Right atrium auricular region (tissue), 2 donors: Measurements from ENCODE around the gene UNC5C. TPM values are rescaled to one million over a fixed set of nuclear protein-coding genes. Genes with fewer than 3 reads are reported as not detected.
"Not testable (repeated sequence)": the region's sequence is repeated elsewhere in the genome, so short reads cannot be mapped to it uniquely, and the experiment has no call there.

Experiments used
- DNase-seq: peaks from one replicate; pipeline ENCODE4 v3.0.0-alpha.2; 2019; ENCODE audit warnings: low spot score
- H3K27ac ChIP-seq, 2 donors: fragments of 200-600 bp; sonication (generic); 1 replicate in 1 of 2; 2 replicates in 1 of 2; pipeline ENCODE4 v1.5.1; 2016 to 2019
- H3K27me3 ChIP-seq, 2 donors: fragments of 200-600 bp; sonication (generic); one replicate each; pipeline versions ENCODE4 v1.5.1 to v1.6.0; 2017 to 2019
- H3K36me3 ChIP-seq: fragments of 200-600 bp; sonication (generic); one replicate; pipeline ENCODE4 v1.5.1; 2016
- H3K4me1 ChIP-seq, 2 donors: fragments of 200-600 bp; sonication (generic); one replicate each; pipeline versions ENCODE4 v1.5.1 to v1.6.0; 2017 to 2019
- H3K4me3 ChIP-seq, 2 donors: fragments of 200-600 bp; sonication (generic); 1 replicate in 1 of 2; 2 replicates in 1 of 2; pipeline ENCODE4 v1.5.1; 2017 to 2019; ENCODE audit warnings: mild to moderate bottlenecking in 1 of 2, moderate library complexity in 1 of 2
- H3K9me3 ChIP-seq, 2 donors: fragments of 200-600 bp; sonication (generic); one replicate each; pipeline ENCODE4 v1.5.1; 2019
- CTCF ChIP-seq, 2 donors: fragments of 200-600 bp; sonication (generic); IDR thresholded peaks; one replicate each; pipeline ENCODE4 v1.5.1; 2019; ENCODE audit warnings: antibody characterized with exemption in 2 of 2
- total RNA-seq, 2 donors: library from RNA; depleted of rRNA; stranded (reverse); fragments of >200 nt; gene quantifications; one replicate each; pipeline ENCODE4 v1.1.0, GENCODE V29; 2016

Gene UNC5C
- total RNA-seq, 2 donors from 2014 or later, result 3.8 to 4.6 TPM

GRCh38 chr4:95153182-95153581 lies 395.6 kb downstream of the UNC5C start:
- no peak for DNase-seq
- TF ChIP-seq CTCF (IDR thresholded peaks at IDR 0.05), result no peak
- Histone ChIP-seq H3K4me1 (no peaks in the 10 kb centered on the region), H3K4me3 (no peak overlapping the region), H3K27me3 (no peaks in the 10 kb centered on the region), H3K9me3 (no peaks in the 10 kb centered on the region), H3K27ac (no peak overlapping the region), H3K36me3 (no peaks in the 10 kb centered on the region)

- H3K27me3 ChIP-seq, result no peaks in the 10 kb centered on the region
- DNase-seq, result no peak
- H3K9me3 ChIP-seq, result no peaks in the 10 kb centered on the region
- no peak for TF ChIP-seq CTCF (IDR thresholded peaks at IDR 0.05)
- no peaks in the 10 kb centered on the region for H3K4me1 ChIP-seq
- no peak overlapping the region for H3K4me3 ChIP-seq
- no peaks in the 10 kb centered on the region for H3K36me3 ChIP-seq
- H3K27ac ChIP-seq, result no peak overlapping the region
Observed at GRCh38 chr4:95151255-95151654, 397.5 kb downstream of the UNC5C start.

GRCh38 chr4:95142932-95143331 lies 405.8 kb downstream of the UNC5C start:
- H3K36me3 ChIP-seq, result no peaks in the 10 kb centered on the region
- no peak for TF ChIP-seq CTCF (IDR thresholded peaks at IDR 0.05)
- H3K9me3 ChIP-seq, result no peaks in the 10 kb centered on the region
- DNase-seq, result no peak
- H3K27me3 ChIP-seq, result no peaks in the 10 kb centered on the region
- H3K4me1 ChIP-seq, result no peaks in the 10 kb centered on the region
- H3K27ac ChIP-seq, result no peak overlapping the region
- no peak overlapping the region for H3K4me3 ChIP-seq

GRCh38 chr4:95141361-95141760 lies 407.4 kb downstream of the UNC5C start:
- TF ChIP-seq CTCF (IDR thresholded peaks at IDR 0.05), result no peak
- H3K27ac ChIP-seq, result no peak overlapping the region
- H3K27me3 ChIP-seq, result no peaks in the 10 kb centered on the region
- no peak overlapping the region for H3K4me3 ChIP-seq
- H3K4me1 ChIP-seq, result no peaks in the 10 kb centered on the region
- no peaks in the 10 kb centered on the region for H3K9me3 ChIP-seq
- DNase-seq, result no peak
- H3K36me3 ChIP-seq, result no peaks in the 10 kb centered on the region

GRCh38 chr4:95139424-95139823 lies 409.3 kb downstream of the UNC5C start:
- not testable (repeated sequence) for H3K27ac ChIP-seq, H3K9me3 ChIP-seq, H3K27me3 ChIP-seq, DNase-seq, H3K4me3 ChIP-seq, H3K4me1 ChIP-seq, H3K36me3 ChIP-seq

GRCh38 chr4:95134016-95134415 lies 414.8 kb downstream of the UNC5C start:
- H3K9me3 ChIP-seq, H3K4me3 ChIP-seq, DNase-seq, H3K27ac ChIP-seq, H3K27me3 ChIP-seq, H3K36me3 ChIP-seq, H3K4me1 ChIP-seq: not testable (repeated sequence)

GRCh38 chr4:95129821-95130311 lies 418.9 kb downstream of the UNC5C start:
- no peaks in the 10 kb centered on the region for H3K36me3 ChIP-seq
- DNase-seq, result peak; percentile 66
- H3K4me3 ChIP-seq, result no peak overlapping the region
- H3K27me3 ChIP-seq, result no peaks in the 10 kb centered on the region
- H3K4me1 ChIP-seq, result no peaks in the 10 kb centered on the region
- peak overlapping the region in 1 of 2 donors; percentile 69 for H3K27ac ChIP-seq
- TF ChIP-seq CTCF (IDR thresholded peaks at IDR 0.05), result no peak
- peaks cover 0 to 5% of the 10 kb centered on the region in 2 donors for H3K9me3 ChIP-seq
